SU-DHL-6 (cell line): ENCODE data around the gene THSD4.

ENCODE experiments used
- EZH2phosphoT487 ChIP-seq: fragments of 200-600 bp; sonication (generic), shearing (Covaris generic); conservative IDR thresholded peaks from 2 replicates; pipeline ENCODE4 v1.6.1; 2018; ENCODE audit warnings: mild to moderate bottlenecking, antibody characterized with exemption, low read length, moderate library complexity, mixed read lengths
- TF ChIP-seq, protein P1 (sequence below): fragments of 200-600 bp; sonication (generic); IDR thresholded peaks from one replicate; pipeline ENCODE4 v1.5.1; 2017; ENCODE audit warnings: antibody characterized with exemption, mild to moderate bottlenecking, low read length, moderate library complexity; ENCODE audit not compliant: insufficient read depth, poor library complexity, severe bottlenecking

- TF ChIP-seq, protein P1, sequence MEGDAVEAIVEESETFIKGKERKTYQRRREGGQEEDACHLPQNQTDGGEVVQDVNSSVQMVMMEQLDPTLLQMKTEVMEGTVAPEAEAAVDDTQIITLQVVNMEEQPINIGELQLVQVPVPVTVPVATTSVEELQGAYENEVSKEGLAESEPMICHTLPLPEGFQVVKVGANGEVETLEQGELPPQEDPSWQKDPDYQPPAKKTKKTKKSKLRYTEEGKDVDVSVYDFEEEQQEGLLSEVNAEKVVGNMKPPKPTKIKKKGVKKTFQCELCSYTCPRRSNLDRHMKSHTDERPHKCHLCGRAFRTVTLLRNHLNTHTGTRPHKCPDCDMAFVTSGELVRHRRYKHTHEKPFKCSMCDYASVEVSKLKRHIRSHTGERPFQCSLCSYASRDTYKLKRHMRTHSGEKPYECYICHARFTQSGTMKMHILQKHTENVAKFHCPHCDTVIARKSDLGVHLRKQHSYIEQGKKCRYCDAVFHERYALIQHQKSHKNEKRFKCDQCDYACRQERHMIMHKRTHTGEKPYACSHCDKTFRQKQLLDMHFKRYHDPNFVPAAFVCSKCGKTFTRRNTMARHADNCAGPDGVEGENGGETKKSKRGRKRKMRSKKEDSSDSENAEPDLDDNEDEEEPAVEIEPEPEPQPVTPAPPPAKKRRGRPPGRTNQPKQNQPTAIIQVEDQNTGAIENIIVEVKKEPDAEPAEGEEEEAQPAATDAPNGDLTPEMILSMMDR, result no peak
- no peak for TF ChIP-seq EZH2phosphoT487
Measured at GRCh38 chr15:71303977-71304376, 188.7 kb downstream of the THSD4 start.
